MV-4-11 (cell line): ENCODE results near the gene CALML3.

ENCODE experiments used
- DNase-seq: peaks from one replicate; lab custom pipeline; 2025; lab: John Stamatoyannopoulos, UW

Gene CALML3

DNA sequence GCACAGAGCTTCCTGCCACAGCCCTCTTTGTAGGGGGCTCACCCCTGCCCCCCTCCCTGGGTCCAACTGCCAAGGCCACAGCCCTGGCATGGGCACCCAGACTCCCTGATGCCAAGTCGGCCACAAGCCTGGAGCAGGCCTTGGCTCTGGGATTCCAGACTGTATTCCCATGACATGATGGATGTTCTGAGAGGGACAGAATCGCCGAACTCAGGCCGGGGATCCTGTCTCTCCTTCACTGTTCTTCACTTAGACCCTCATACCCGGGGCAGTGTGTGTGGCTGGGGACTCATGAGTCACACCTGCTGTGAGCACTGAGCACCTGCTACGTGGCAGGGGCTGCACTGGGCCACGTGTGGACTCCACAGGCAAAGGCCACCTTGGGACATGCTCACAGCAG is 33.3 kb upstream of the CALML3 start:
- no peak for DNase-seq

DNA sequence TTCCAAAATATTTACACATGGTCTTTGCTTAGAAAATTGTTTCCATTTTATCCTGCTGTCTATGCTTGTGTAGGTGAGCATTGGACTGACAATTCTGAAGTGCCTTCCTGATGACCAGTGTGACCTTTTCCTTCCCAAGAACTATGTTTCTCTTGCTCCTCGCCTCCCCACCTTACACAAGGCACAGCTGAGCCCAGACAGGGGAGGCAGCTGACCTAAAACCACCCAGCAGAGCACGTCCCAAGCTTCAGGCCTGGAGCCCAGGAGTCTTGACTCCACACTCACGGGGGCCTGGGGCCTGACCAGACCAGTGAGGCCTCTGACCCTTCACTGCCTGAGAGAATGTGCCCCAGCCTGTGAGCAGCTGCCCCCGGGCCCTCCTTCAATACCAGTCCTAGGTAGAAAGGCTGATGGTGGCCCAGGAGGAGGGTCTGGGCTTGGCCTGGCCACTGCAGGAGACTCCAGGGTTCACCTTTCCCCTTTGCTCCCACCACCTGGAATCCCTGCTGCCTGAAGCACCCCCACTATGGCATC is 32.4 kb upstream of the CALML3 start:
- DNase-seq, result no peak

DNA sequence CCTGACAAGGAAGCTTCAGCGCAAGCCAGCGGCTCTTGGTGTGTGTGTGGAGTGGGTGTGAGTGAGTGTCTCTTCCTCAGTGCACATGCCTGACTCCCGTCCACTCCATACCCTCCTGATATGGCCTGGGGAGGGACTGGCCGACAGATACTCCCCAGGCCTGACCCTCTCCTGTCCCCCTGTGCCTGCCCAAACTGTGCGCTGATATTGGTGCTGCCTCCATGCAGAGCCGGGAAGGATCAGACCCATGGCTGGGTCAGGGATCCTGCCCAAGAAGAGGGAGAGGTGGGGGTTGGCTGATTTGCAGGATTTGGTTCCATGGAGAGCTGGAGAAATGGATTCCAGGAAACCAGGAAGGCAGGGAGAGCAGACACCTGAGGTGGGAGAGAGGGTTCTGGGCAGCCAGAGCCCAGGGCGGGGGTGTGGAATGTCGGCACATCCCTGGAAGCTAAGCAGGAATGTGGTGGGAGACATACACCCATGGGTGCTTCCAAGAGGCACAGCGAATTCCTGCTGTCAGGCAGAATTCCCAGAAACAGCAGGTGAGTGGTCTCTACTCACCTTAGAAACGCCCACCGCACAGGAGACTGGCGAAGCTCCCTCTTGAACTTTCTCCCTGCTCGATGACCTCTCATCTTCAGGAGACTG is 31.7 kb upstream of the CALML3 start:
- DNase-seq, result no peak

GRCh38 chr10:5493691-5494090 is 31.1 kb upstream of the CALML3 start:
- no peak for DNase-seq

DNA sequence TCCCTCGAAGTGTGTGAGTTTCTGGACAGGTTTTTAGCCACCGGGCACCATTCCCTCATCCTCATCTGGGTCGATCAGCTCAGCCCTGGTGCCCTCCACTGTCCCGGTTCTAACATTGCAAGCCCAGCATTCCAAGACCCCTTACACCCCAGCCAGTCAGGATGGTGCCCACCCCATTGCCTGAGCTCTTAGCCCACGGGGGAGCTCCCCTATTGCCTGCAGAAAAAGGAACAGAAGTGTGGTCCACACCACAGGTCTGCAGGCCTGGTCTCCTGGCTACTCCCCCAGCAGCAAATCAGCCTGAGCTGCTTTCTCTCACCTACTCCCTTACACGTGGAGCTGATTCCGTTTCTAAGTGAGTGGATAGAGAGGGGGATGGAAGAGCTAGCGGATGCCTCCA is 30.1 kb upstream of the CALML3 start:
- no peak for DNase-seq

DNA sequence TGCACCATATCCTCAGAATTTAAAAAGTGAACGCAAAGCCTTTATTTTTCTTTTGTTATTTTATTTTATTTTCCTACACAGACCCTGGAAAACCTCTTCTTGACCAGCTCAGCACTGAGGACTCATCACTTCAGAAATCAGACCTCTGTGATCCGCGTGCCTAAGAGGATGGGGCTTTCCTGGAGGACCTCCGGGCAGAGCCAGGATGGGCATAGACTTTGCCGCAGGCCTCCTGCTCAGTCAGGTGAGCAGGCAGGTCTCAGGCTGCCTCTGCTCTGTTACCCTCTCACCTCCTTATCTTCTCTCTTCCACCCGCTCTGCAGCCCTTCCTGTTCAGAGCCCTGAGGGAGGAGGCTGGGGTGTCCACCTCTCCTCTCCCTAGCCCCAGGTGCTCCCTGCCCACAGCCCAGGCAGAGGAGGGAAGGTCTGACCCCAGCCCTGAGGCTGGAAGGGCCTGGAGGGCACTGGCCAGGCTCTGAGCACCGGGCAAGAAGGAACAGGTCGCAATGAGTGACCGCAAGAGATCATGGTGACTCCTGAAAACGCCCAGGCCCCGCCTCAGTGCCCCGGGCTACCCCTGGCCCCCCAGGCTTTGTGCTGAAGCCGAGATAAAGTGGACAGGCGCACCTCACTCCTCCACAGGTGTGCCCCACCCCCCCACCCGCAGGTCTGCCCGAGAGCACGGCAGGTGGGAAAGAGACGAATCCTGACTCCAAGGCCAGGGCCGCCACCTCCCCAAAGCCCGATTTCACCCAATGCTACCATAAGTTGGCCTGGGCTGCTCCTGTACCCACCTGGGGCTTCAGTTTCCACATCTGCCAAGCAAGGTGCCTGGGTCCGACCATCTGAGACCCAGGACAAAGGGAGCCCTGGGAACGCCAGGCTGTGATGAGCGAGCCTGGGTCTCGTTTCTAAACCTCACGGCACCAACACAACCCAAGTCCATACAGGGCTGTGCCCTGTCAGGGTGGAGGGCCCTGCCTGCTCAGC is 28.2 kb upstream of the CALML3 start:
- DNase-seq, result no peak

DNA sequence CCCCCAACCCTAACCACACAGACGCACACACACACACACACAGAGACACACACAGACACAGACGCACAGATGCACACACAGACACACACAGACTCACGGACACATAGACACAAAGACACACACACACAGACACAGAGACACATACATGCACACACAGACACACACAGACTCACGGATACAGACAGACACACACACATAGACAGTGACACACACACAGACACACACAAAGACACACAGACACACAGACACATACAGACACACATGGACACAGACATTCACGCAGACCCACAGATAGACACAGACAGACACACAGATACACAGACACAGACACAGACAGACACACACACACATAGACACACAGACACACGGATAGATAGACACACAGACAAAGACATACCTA is 27.5 kb upstream of the CALML3 start:
- DNase-seq, result no peak

DNA sequence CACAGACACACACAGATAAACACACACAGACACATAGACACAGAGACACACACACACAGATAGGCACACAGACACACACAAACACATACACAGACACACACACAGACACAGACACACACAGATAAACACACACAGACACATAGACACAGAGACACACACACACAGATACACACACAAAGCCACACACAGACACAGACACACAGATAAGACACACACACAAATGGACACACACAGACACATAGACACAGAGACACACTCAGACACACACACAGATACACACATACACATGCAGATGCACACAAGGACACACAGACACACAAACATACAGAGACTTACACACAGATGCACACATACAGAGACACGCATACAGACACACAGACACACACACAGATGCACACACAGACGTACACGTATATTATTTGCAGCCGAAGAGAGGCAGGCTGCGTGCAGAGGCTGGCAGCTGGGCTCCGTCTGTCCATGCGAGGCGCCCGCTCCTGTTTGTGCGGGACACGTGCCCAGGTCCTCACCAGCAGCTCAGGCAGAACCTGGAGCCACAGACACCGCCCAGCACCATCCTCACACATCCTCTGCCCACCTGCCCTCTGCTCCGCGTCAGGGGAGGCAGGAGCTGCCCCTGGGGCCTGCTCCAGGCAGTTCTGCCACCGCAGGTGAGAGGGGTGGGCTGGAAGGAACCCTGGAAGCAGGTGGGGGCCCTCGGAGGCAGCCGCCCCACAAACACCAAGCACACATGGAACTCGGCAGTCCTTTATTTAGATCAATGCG is 26.6 kb upstream of the CALML3 start:
- DNase-seq, result no peak

DNA sequence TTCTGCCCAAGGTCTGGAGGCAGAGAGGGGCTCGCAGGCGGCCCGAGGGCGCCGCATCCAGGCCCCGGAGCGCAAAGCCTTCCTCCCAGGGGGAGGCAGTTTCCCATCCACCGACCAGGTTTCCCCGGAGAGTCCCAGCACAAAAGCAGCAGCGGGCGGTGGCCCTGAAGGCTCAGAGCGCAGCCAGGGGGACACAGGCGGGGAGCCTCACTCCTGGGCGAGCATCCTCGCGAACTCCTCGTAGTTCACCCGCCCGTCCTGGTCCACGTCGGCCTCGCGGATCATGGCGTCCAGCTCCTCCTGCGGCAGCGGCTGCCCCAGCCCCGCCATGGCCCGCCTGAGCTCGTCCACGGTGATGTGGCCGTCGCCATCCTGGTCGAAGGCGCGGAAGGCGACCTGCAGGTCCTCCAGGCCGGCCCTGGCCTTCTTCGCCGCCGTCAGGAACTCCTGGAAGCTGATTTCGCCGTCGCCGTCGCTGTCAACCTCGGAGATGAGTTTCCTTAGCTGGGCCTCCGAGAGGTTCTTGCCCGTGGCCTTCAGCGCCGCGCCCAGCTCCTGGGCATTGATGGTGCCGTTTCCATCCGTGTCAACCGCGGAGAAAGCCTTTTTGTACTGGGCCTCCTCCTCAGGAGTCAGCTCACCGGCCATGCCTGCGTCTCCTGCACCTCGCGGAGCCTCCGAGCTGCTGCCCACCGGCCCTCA is 25.8 kb upstream of the CALML3 start:
- no peak for DNase-seq

DNA sequence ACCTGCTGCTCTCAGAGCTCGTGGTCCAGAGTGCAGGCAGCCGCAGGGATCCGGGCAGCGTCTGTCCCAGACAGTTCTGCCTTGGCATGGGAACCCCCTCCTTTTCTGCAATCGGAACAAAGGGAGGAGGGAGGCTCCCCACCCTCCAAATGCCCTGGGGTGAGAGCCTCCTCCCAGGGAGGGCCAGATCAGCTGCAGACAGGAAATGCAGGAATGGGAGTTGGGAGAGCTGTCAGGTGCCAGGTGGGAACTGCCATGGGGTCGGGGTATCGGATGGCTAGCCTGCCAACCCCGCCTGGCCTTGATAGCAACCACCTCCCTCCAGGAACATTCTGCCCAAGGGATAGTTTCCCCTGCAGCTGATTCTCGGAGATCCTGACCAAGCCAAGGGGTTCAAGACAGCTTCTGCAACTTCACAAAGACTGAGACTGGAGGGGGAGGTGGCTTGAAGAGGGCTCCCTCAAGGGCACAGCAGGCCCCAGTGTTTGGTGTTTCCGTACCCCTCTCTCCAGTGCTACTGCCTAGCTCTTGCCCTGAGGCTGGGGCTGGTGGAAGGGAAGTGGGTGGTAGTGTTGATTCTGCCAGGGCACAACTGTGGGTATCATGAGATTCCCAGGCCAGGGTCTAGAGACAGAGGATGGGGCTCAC is 25.1 kb upstream of the CALML3 start, which contains the start of gene CALML5:
Gene CALML5, minus strand, starts transcription at position 78 of the 648 bp plus-strand sequence. CDS start 132 bp downstream, outside the sequence.
- DNase-seq, result no peak

DNA sequence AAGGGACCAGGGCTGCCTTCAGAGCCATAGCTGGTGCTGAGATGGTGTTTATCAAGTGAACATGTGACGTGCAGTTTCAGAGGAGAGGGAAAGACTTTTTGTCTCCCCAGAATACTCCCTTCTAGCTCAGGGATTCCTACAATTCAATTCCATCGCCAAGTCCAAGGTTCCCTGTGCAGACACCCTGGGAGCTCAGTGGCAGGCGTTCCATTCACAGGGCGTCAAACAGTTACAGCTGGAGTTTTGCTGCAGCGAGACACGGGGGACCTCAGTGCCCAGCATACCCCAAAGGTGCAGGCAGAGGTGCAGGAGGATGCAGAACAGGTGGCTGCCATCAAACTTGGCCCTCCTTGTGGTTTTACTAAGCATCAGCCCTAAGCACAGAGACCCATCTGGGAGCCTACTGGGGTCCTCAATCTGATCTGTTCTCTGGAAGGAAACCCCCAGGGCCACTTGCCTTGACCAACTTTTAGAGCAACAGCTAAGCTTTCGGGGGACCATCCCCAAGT is 24.5 kb upstream of the CALML3 start:
- DNase-seq, result no peak

GRCh38 chr10:5500910-5501309 is 23.9 kb upstream of the CALML3 start:
- no peak for DNase-seq

DNA sequence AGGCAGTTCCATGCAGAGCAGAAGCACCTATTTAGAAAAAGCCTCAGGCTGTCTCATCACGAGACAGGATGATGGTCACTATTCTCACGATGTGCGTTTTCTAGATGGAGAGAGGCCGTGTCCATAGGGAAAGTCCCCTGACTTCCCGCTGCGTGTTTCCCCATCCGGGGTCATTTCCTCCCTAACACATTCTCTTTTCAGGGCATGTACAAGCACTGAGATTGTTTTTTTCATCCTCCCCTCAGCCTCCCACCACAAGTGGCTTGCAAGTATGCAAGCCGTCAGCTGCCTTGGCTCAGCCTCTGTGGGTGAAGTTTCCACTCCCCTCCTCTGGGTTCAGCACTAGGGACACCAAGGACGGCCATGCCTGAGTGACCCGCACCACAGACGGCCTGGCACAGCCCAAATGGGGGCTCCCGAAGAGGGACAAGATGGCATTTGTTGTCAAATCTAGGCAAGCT is 22.7 kb upstream of the CALML3 start:
- no peak for DNase-seq

- DNase-seq, result no peak
These were observed 21.9 kb upstream of the CALML3 start for GRCh38 chr10:5502571-5503476.

GRCh38 chr10:5503477-5503835 is 21.3 kb upstream of the CALML3 start:
- no peak for DNase-seq

GRCh38 chr10:5504146-5505072 is 20.4 kb upstream of the CALML3 start:
- DNase-seq, result no peak

GRCh38 chr10:5506246-5506645 is 18.5 kb upstream of the CALML3 start:
- no peak for DNase-seq
